ENCODE data around the gene PIAS1.

The PIAS1 gene

DNA sequence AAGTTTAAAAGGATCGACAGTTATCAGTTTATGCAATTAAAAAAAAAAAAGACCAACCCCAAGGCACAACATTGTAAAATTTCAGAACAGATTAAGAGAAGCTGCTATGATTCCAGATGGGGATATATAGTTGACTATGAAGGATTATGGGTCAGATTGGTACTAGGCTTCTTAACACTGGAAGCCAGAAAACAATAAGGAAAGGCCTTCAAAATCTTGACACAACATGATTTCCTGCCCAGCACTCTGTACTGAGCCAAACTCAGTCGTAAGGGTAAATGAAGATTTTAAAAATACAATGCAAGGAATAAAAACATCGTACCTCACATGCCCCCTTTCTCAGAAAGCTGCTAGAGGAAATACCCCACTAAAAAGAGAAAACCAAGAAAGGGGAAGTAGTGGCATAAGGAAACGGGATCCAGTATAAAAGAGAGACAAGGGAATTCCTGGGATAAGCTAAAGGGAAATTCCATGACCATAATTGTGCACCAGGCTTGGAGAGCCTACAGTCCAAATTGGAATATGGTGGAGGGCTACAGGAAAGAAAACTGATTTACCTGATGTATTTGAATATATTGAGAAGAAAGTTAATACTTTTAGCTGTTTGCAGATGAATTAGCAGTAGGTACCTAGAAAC is 27.9 kb downstream of the PIAS1 start:
- no peak overlapping the region for H3K9ac ChIP-seq
- H3K9me3 ChIP-seq, result no peaks in the 10 kb centered on the region
- H3K27me3 ChIP-seq, result no peaks in the 10 kb centered on the region
- H4K20me1 ChIP-seq, result peaks cover 99% of the 10 kb centered on the region
- no peak overlapping the region for H3K4me3 ChIP-seq
- peaks cover 19% of the 10 kb centered on the region for H3K4me1 ChIP-seq
- peak overlapping the region; percentile 25; the same call in 1 of the 2 replicates for H3K4me2 ChIP-seq
- H3K27ac ChIP-seq, result no peak overlapping the region
- TF ChIP-seq Cebpa-rat (IDR thresholded peaks at IDR 0.05), result no peak
- H3K36me3 ChIP-seq, result peaks cover 17% of the 10 kb centered on the region

DNA sequence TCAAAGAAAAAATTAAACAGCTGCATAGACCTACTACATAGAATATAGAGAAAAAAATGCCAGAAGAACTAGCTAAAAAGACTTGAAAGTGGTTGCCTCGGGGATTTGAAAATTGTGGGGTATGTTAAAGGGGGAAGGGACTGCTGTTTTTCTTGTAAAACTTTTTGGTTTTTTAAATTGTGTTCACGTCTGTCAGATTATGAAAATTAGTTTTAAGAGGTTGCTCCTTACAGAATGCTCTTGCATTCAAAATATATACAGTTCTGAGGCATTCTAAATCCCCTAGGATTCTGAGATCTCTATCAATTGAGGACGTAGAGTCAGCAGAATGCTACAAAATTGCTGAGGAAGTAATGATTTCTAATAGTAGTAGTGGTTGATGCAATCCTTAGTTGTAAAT is 28.6 kb downstream of the PIAS1 start:
- Histone ChIP-seq H3K36me3 (peaks cover 25% of the 10 kb centered on the region), H3K27me3 (no peaks in the 10 kb centered on the region), H4K20me1 (peaks cover 99% of the 10 kb centered on the region), H3K4me2 (no peak overlapping the region), H3K9ac (no peak overlapping the region), H3K27ac (no peak overlapping the region), H3K4me1 (peaks cover 19% of the 10 kb centered on the region), H3K4me3 (no peak overlapping the region), H3K9me3 (no peaks in the 10 kb centered on the region)
- TF ChIP-seq Cebpa-rat (IDR thresholded peaks at IDR 0.05), result no peak

DNA sequence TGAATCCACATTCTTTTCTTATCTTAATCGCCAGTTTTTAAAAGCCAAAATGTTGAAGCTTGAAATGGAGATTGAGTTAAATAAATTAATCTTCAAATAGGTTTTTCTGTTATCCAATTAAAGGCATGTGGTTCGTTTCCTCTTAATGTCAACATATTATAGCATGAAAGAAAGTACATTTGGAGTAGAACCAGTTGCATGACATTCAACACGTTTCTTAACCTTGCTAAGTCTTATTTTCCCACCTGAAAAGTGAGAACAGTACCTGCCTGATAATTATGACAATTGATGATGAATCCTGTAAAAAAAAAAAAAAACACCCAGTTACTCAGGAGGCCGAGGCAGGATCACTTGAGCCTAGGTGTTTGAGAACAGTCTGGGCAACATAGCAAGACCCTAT is 29.3 kb downstream of the PIAS1 start:
- no peaks in the 10 kb centered on the region for H3K9me3 ChIP-seq
- H3K4me2 ChIP-seq, result no peak overlapping the region
- TF ChIP-seq Cebpa-rat (IDR thresholded peaks at IDR 0.05), result no peak
- H4K20me1 ChIP-seq, result peaks cover 98% of the 10 kb centered on the region
- no peak overlapping the region for H3K9ac ChIP-seq
- peaks cover 19% of the 10 kb centered on the region for H3K4me1 ChIP-seq
- H3K4me3 ChIP-seq, result no peak overlapping the region
- no peak overlapping the region for H3K27ac ChIP-seq
- H3K36me3 ChIP-seq, result peaks cover 26% of the 10 kb centered on the region
- H3K27me3 ChIP-seq, result no peaks in the 10 kb centered on the region

DNA sequence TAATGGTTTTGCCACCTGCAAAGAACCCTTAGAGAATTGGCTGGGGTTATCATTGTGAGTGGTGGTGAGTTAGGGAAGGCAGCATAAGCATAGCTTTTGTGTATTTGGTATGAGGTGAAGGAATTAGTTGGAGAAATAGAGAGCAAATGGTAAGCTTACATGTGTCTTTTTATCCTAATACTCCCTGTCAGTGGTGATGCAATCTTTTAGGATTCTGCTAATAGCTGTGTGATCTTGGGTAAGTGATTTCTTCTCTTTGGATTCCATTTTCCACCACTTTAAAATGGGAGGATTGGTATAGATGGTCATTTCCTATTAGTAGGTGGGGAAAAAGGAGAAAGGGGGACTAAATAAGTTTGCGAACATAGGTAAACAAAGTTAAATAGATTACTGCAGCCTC is 30.9 kb downstream of the PIAS1 start:
- Histone ChIP-seq H3K4me1 (peaks cover 19% of the 10 kb centered on the region), H4K20me1 (peaks cover 98% of the 10 kb centered on the region), H3K4me2 (no peak overlapping the region), H3K9me3 (peaks cover 5% of the 10 kb centered on the region), H3K9ac (no peak overlapping the region), H3K27ac (no peak overlapping the region), H3K27me3 (no peaks in the 10 kb centered on the region), H3K4me3 (no peak overlapping the region), H3K36me3 (peaks cover 30% of the 10 kb centered on the region)
- no peak for TF ChIP-seq Cebpa-rat (IDR thresholded peaks at IDR 0.05)

DNA sequence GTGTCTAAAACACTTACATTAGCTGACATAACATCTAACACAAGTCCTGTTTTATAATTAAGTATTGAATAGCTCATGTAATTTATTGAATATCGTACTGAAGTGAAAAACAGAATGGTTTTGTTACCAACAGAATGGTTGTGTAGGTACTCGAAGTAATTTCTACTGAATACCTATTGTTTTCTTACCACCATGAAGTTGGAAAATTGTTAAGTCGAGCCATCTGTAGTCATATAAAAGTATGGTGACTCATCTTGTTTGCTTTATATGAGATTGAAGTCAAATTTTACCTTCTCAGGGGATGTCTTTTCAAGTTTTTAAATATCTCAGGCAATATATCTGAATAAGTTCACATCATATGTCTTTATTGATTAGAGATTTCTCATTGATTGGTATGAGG is 37.6 kb downstream of the PIAS1 start:
- no peaks in the 10 kb centered on the region for H3K4me1 ChIP-seq
- no peaks in the 10 kb centered on the region for H3K27me3 ChIP-seq
- no peak overlapping the region for H3K4me2 ChIP-seq
- peaks cover 64% of the 10 kb centered on the region for H4K20me1 ChIP-seq
- H3K9me3 ChIP-seq, result peaks cover 37% of the 10 kb centered on the region
- no peak overlapping the region for H3K4me3 ChIP-seq
- H3K36me3 ChIP-seq, result peaks cover 75% of the 10 kb centered on the region
- TF ChIP-seq Cebpa-rat (IDR thresholded peaks at IDR 0.05), result no peak
- H3K9ac ChIP-seq, result no peak overlapping the region
- H3K27ac ChIP-seq, result no peak overlapping the region

DNA sequence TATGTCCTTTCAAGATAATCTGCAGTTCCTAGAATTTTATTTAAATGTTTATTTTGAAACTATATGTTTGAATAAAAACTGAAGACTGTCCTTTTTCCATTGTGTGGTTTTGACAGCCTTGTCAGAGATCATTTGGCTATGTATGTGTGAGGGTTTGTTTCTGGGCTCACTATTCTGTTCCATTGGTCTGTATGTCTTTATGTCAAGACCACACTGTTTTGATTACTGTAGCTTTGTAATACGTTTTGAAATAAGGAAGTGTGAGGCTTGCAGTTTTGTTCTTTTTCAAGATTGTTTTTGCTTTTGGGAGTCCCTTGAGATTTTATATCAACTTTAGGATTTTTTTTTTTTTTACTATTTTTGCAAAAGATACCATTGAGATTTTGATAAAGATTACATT is 42.0 kb downstream of the PIAS1 start:
- no peak overlapping the region for H3K27ac ChIP-seq
- H3K4me1 ChIP-seq, result peaks cover 4% of the 10 kb centered on the region; the same call in 1 of the 2 replicates
- H3K4me3 ChIP-seq, result 0 out of 2 replicates have a peak overlapping the region, but pooled peaks have one; percentile 10
- no peak for TF ChIP-seq Cebpa-rat (IDR thresholded peaks at IDR 0.05)
- H3K4me2 ChIP-seq, result no peak overlapping the region
- H3K9me3 ChIP-seq, result peaks cover 44% of the 10 kb centered on the region
- H4K20me1 ChIP-seq, result peaks cover 63% of the 10 kb centered on the region
- no peaks in the 10 kb centered on the region for H3K27me3 ChIP-seq
- no peak overlapping the region for H3K9ac ChIP-seq
- H3K36me3 ChIP-seq, result peaks cover 70% of the 10 kb centered on the region

DNA sequence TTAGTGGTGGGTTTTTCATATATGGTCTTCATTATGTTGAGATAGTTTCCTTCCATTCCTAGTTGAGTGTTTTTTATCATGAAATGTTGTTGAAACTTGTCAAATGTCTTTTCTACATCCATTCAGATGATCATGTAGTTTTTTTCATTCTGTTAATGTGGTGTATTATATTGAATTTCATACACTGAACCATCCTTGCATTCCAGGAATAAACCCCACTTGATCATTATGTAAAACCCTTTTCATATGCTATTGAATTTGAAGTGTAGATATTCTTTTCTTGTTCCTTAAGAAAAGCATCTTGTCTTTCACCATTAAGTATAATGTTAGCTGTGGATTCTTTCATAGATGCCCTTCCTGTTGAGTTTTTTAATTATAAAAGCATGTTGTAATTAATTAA is 42.9 kb downstream of the PIAS1 start:
- H3K36me3 ChIP-seq, result peaks cover 73% of the 10 kb centered on the region
- H3K27me3 ChIP-seq, result no peaks in the 10 kb centered on the region
- H3K4me2 ChIP-seq, result no peak overlapping the region
- peaks cover 4% of the 10 kb centered on the region; the same call in 1 of the 2 replicates for H3K4me1 ChIP-seq
- peaks cover 52% of the 10 kb centered on the region for H3K9me3 ChIP-seq
- no peak overlapping the region for H3K9ac ChIP-seq
- H3K27ac ChIP-seq, result no peak overlapping the region
- no peak overlapping the region for H3K4me3 ChIP-seq
- peaks cover 65% of the 10 kb centered on the region for H4K20me1 ChIP-seq
- no peak for TF ChIP-seq Cebpa-rat (IDR thresholded peaks at IDR 0.05)

DNA sequence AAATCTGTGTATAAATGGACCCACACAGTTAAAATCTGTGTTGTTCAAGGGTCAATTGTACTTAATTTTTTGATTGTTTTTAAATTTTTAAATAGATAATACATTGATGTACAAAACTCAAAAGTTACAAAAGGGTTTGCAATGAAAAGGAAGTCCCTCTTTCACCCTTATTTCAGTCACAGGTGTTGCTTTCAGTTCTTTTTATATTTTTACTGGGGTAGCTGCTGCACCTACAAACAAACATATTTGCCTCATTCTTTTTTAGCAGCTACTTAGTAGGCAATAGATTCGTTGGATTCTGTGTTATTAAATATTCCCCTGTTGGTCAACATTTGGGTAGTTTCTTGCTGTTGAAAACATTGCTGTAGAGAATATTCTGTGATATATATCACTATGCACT is 44.4 kb downstream of the PIAS1 start:
- H3K9ac ChIP-seq, result no peak overlapping the region
- H3K27ac ChIP-seq, result no peak overlapping the region
- H4K20me1 ChIP-seq, result peaks cover 52% of the 10 kb centered on the region
- peaks cover 59% of the 10 kb centered on the region for H3K9me3 ChIP-seq
- TF ChIP-seq Cebpa-rat (IDR thresholded peaks at IDR 0.05), result no peak
- H3K4me3 ChIP-seq, result no peak overlapping the region
- no peaks in the 10 kb centered on the region for H3K27me3 ChIP-seq
- H3K36me3 ChIP-seq, result peaks cover 74% of the 10 kb centered on the region
- H3K4me2 ChIP-seq, result no peak overlapping the region
- peaks cover 4% of the 10 kb centered on the region; the same call in 1 of the 2 replicates for H3K4me1 ChIP-seq

DNA sequence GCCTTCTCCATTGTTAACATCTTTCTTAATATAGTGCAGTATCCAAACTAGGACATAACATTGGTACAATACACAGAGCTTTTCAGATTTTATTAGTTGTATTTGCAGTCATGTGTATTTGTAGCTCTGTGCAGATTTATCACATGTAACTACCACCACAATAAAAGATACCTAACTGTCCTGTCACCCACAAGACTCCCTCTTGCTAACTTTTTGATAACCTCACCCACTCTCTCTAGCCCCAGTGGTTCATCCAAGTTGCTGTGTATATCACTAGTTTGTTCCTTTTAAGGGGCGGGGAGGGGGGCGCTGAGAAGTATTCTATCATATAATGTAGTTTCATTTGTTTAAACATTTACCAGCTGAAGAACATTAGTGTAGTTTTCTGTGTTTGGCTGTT is 46.1 kb downstream of the PIAS1 start:
- peaks cover 63% of the 10 kb centered on the region for H4K20me1 ChIP-seq
- H3K27me3 ChIP-seq, result no peaks in the 10 kb centered on the region
- peaks cover 55% of the 10 kb centered on the region for H3K9me3 ChIP-seq
- no peak overlapping the region for H3K9ac ChIP-seq
- H3K4me3 ChIP-seq, result no peak overlapping the region
- no peak overlapping the region for H3K27ac ChIP-seq
- H3K4me2 ChIP-seq, result no peak overlapping the region
- H3K36me3 ChIP-seq, result peaks cover 68% of the 10 kb centered on the region
- TF ChIP-seq Cebpa-rat (IDR thresholded peaks at IDR 0.05), result no peak
- peaks cover 4% of the 10 kb centered on the region; the same call in 1 of the 2 replicates for H3K4me1 ChIP-seq

DNA sequence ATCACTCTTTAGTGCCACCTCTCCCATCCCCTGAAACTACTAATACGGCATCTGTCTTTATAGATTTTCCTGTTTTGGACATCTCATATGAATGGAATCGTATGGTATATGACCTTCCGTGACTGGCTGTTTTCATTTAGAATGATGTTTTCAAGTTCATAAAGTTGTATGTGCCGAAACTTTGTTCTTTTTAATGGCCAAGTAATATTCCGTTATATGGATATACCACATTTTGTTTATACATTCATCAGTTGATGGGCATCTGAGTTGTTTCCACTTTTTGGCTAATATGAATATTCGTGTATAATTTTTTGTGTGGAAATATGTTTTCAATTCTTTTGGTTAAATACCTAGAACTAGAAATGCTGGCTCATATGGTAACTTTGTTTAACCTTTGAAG is 49.5 kb downstream of the PIAS1 start:
- H3K27me3 ChIP-seq, result no peaks in the 10 kb centered on the region
- peaks cover 80% of the 10 kb centered on the region for H4K20me1 ChIP-seq
- H3K27ac ChIP-seq, result no peak overlapping the region
- H3K9ac ChIP-seq, result no peak overlapping the region
- H3K9me3 ChIP-seq, result peaks cover 29% of the 10 kb centered on the region
- no peak overlapping the region for H3K4me3 ChIP-seq
- TF ChIP-seq Cebpa-rat (IDR thresholded peaks at IDR 0.05), result no peak
- peaks cover 4% of the 10 kb centered on the region; the same call in 1 of the 2 replicates for H3K4me1 ChIP-seq
- H3K36me3 ChIP-seq, result peaks cover 61% of the 10 kb centered on the region
- no peak overlapping the region for H3K4me2 ChIP-seq

Measured in BLaER1 (cell line).